Right atrium auricular region (tissue), 2 donors: ENCODE results near the gene MAP4K5. TPM values are rescaled to one million over a fixed set of nuclear protein-coding genes. Genes with fewer than 3 reads are reported as not detected.
A peak's percentile ranks its signal among the peaks of the same experiment; 100 is the strongest.
"Not testable (repeated sequence)": the region's sequence is repeated elsewhere in the genome, so short reads cannot be mapped to it uniquely, and the experiment has no call there.

ENCODE experiments used
- DNase-seq: peaks from one replicate; pipeline ENCODE4 v3.0.0-alpha.2; 2019; ENCODE audit warnings: low spot score
- H3K27ac ChIP-seq, 2 donors: fragments of 200-600 bp; sonication (generic); 1 replicate in 1 of 2; 2 replicates in 1 of 2; pipeline ENCODE4 v1.5.1; 2016 to 2019
- H3K27me3 ChIP-seq, 2 donors: fragments of 200-600 bp; sonication (generic); one replicate each; pipeline versions ENCODE4 v1.5.1 to v1.6.0; 2017 to 2019
- H3K36me3 ChIP-seq: fragments of 200-600 bp; sonication (generic); one replicate; pipeline ENCODE4 v1.5.1; 2016
- H3K4me1 ChIP-seq, 2 donors: fragments of 200-600 bp; sonication (generic); one replicate each; pipeline versions ENCODE4 v1.5.1 to v1.6.0; 2017 to 2019
- H3K4me3 ChIP-seq, 2 donors: fragments of 200-600 bp; sonication (generic); 1 replicate in 1 of 2; 2 replicates in 1 of 2; pipeline ENCODE4 v1.5.1; 2017 to 2019; ENCODE audit warnings: mild to moderate bottlenecking in 1 of 2, moderate library complexity in 1 of 2
- H3K9me3 ChIP-seq, 2 donors: fragments of 200-600 bp; sonication (generic); one replicate each; pipeline ENCODE4 v1.5.1; 2019
- CTCF ChIP-seq, 2 donors: fragments of 200-600 bp; sonication (generic); IDR thresholded peaks; one replicate each; pipeline ENCODE4 v1.5.1; 2019; ENCODE audit warnings: antibody characterized with exemption in 2 of 2
- total RNA-seq, 2 donors: library from RNA; depleted of rRNA; stranded (reverse); fragments of >200 nt; gene quantifications; one replicate each; pipeline ENCODE4 v1.1.0, GENCODE V29; 2016

The MAP4K5 gene
- total RNA-seq, 2 donors from 2014 or later, result 37.5 to 44.4 TPM

DNA sequence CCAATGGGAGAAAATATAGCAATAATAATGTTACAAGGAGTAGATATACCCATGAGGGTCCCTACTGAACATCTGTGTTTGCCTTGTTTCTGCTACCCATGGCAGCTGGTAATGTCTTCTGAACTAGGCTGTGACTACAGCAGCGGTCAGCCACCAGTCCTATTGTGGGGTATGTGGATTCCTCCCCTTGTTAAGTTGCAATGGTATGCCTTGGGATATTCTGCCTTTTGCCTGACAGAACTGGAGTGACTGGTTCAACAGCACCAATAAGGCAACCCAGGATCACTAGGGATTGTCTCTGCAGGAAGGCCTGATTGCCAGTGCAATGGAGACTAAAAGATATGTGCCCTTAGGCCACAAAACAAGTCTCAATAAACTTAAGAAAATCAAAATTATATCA, 17.9 kb upstream of the MAP4K5 start:
- DNase-seq, result no peak
- no peaks in the 10 kb centered on the region for H3K36me3 ChIP-seq
- H3K4me3 ChIP-seq, result no peak overlapping the region

GRCh38 chr14:50545618-50546017, 13.2 kb upstream of the MAP4K5 start:
- TF ChIP-seq CTCF (IDR thresholded peaks at IDR 0.05), result no peak
- H3K4me1 ChIP-seq, result no peaks in the 10 kb centered on the region
- no peak overlapping the region for H3K27ac ChIP-seq
- no peaks in the 10 kb centered on the region for H3K36me3 ChIP-seq
- H3K4me3 ChIP-seq, result no peak overlapping the region
- DNase-seq, result no peak
- H3K9me3 ChIP-seq, result no peaks in the 10 kb centered on the region
- H3K27me3 ChIP-seq, result no peaks in the 10 kb centered on the region

More for the DNA sequence above, 17.9 kb upstream of the MAP4K5 start:
- Histone ChIP-seq H3K27ac (no peak overlapping the region), H3K9me3 (no peaks in the 10 kb centered on the region), H3K27me3 (no peaks in the 10 kb centered on the region), H3K4me1 (no peaks in the 10 kb centered on the region)
- TF ChIP-seq CTCF (IDR thresholded peaks at IDR 0.05), result no peak

DNA sequence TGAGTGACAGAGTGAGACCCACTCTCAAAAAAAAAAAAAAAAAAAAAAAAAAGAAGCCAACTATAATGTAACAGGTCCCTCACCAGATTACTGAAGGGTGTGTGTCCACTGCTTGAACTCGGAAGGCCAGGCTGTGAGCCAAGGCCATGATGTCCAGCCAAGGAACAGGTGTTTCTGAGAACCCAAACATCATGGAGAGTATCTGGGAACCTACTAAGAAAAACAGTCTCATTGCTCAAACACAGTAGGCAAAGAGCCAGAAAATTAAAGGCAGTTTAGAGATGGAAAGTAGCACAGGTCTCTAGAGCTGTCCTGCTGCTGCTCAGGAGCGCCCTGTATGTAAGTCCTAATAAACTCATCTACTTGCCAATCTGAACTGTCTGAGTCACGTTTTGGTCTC, 12.5 kb upstream of the MAP4K5 start:
- no peaks in the 10 kb centered on the region for H3K4me1 ChIP-seq
- no peaks in the 10 kb centered on the region for H3K9me3 ChIP-seq
- no peak for TF ChIP-seq CTCF (IDR thresholded peaks at IDR 0.05)
- no peak for DNase-seq
- H3K4me3 ChIP-seq, result no peak overlapping the region
- H3K27me3 ChIP-seq, result no peaks in the 10 kb centered on the region
- H3K36me3 ChIP-seq, result no peaks in the 10 kb centered on the region
- H3K27ac ChIP-seq, result no peak overlapping the region

GRCh38 chr14:50542941-50543418, 10.6 kb upstream of the MAP4K5 start:
- TF ChIP-seq CTCF (IDR thresholded peaks at IDR 0.05), result peak in 1 of 2 donors; percentile 53
- H3K4me1 ChIP-seq, result no peaks in the 10 kb centered on the region
- no peaks in the 10 kb centered on the region for H3K36me3 ChIP-seq
- no peaks in the 10 kb centered on the region for H3K9me3 ChIP-seq
- H3K27me3 ChIP-seq, result no peaks in the 10 kb centered on the region
- no peak overlapping the region for H3K27ac ChIP-seq
- DNase-seq, result no peak
- no peak overlapping the region for H3K4me3 ChIP-seq

DNA sequence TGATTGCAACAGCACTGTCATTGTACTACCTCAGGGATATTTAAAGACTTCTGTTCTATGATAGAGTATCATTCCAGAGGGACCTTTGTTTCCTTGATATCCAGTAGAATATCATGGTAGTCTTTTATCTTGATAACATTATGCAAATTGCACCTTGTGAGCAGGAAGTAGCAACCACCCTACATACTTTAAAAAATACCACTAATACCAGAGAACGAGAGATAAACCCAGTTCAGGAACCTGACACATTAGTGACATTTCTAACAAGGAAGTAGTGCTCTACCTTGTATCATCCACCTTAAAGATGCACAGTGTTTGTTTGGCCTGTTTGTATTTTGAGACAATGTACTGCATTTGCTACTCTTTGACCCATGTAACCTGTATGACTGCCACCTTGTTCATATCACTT, 8.8 kb upstream of the MAP4K5 start:
- H3K27me3 ChIP-seq, result no peaks in the 10 kb centered on the region
- no peak overlapping the region for H3K4me3 ChIP-seq
- H3K9me3 ChIP-seq, result no peaks in the 10 kb centered on the region
- no peaks in the 10 kb centered on the region for H3K4me1 ChIP-seq
- TF ChIP-seq CTCF (IDR thresholded peaks at IDR 0.05), result no peak
- no peak overlapping the region for H3K27ac ChIP-seq
- H3K36me3 ChIP-seq, result no peaks in the 10 kb centered on the region
- no peak for DNase-seq

GRCh38 chr14:50539051-50539450, 6.7 kb upstream of the MAP4K5 start:
- no peaks in the 10 kb centered on the region for H3K27me3 ChIP-seq
- no peak for TF ChIP-seq CTCF (IDR thresholded peaks at IDR 0.05)
- no peak overlapping the region for H3K27ac ChIP-seq
- H3K36me3 ChIP-seq, result no peaks in the 10 kb centered on the region
- H3K4me1 ChIP-seq, result no peaks in the 10 kb centered on the region
- no peak overlapping the region for H3K4me3 ChIP-seq
- H3K9me3 ChIP-seq, result no peaks in the 10 kb centered on the region
- DNase-seq, result no peak

- not testable (repeated sequence) for H3K27ac ChIP-seq
Measured at GRCh38 chr14:50538034-50538433, 5.7 kb upstream of the MAP4K5 start.

More at GRCh38 chr14:50538034-50538433, 5.7 kb upstream of the MAP4K5 start:
- not testable (repeated sequence) for H3K36me3 ChIP-seq, H3K4me3 ChIP-seq, H3K4me1 ChIP-seq, H3K27me3 ChIP-seq, DNase-seq, H3K9me3 ChIP-seq
